NCI-H2196 treated with DMSO at 0.1 percent for 48 hours (cell line): ENCODE data around the gene YES1.
"Not testable (repeated sequence)": the region's sequence is repeated elsewhere in the genome, so short reads cannot be mapped to it uniquely, and the experiment has no call there.

Experiments used
- DNase-seq: peaks from one replicate; lab custom pipeline; 2025; ENCODE audit not compliant: unreplicated experiment; lab: John Stamatoyannopoulos, UW

Gene YES1

GRCh38 chr18:686339-687111, 125.5 kb downstream of the YES1 start:
- DNase-seq, result no peak

- DNase-seq, result no peak
Measured at GRCh38 chr18:685438-685837, 126.6 kb downstream of the YES1 start.

GRCh38 chr18:683531-683930, 128.5 kb downstream of the YES1 start:
- no peak for DNase-seq

GRCh38 chr18:682833-683232, 129.2 kb downstream of the YES1 start:
- no peak for DNase-seq

GRCh38 chr18:682416-682815, 129.6 kb downstream of the YES1 start:
- not testable (repeated sequence) for DNase-seq

- no peak for DNase-seq
Measured at GRCh38 chr18:681985-682384, 130.1 kb downstream of the YES1 start.

GRCh38 chr18:680392-680791, 131.7 kb downstream of the YES1 start:
- no peak for DNase-seq

GRCh38 chr18:679516-679915, 132.5 kb downstream of the YES1 start:
- no peak for DNase-seq

- DNase-seq, result no peak
Measured at GRCh38 chr18:678482-679182, 133.4 kb downstream of the YES1 start.

GRCh38 chr18:677951-678381, 134.1 kb downstream of the YES1 start:
- DNase-seq, result no peak

GRCh38 chr18:677145-677544, 134.9 kb downstream of the YES1 start:
- DNase-seq, result no peak

- no peak for DNase-seq
Measured at GRCh38 chr18:676736-677135, 135.3 kb downstream of the YES1 start.

- DNase-seq, result no peak
Measured at GRCh38 chr18:676069-676468, 136.0 kb downstream of the YES1 start.

GRCh38 chr18:675307-675706, 136.7 kb downstream of the YES1 start:
- DNase-seq, result no peak

- no peak for DNase-seq
Measured at GRCh38 chr18:673769-674168, 138.3 kb downstream of the YES1 start.

GRCh38 chr18:673317-673716, 138.7 kb downstream of the YES1 start:
- DNase-seq, result no peak
